Neural progenitor cell (in vitro differentiated cells): ENCODE measurements around the gene PES1. TPM values are rescaled to one million over a fixed set of nuclear protein-coding genes. Genes with fewer than 3 reads are reported as not detected.
"Not testable (repeated sequence)": the region's sequence is repeated elsewhere in the genome, so short reads cannot be mapped to it uniquely, and the experiment has no call there.

Experiments used
- DNase-seq: peaks from one replicate; pipeline ENCODE4 v3.0.0-alpha.2; 2016; ENCODE audit warnings: low spot score
- H2AFZ ChIP-seq: fragments of 200-600 bp; sonication (generic); replicated peaks from 2 replicates; pipeline ENCODE4 v1.6.1; 2016; ENCODE audit warnings: antibody characterized with exemption
- H3F3A ChIP-seq: fragments of 200-600 bp; sonication (generic); 2 replicates; pipeline ENCODE4 v1.6.1; 2016; ENCODE audit warnings: antibody characterized with exemption, low read depth
- H3K27ac ChIP-seq: fragments of 200-600 bp; sonication (generic); 2 replicates; pipeline ENCODE4 v1.5.1; 2016; ENCODE audit warnings: mild to moderate bottlenecking
- H3K27me3 ChIP-seq: fragments of 200-600 bp; sonication (generic); 2 replicates; pipeline ENCODE4 v1.6.1; 2016; ENCODE audit warnings: mild to moderate bottlenecking, moderate library complexity
- H3K36me3 ChIP-seq: fragments of 200-600 bp; sonication (generic); 2 replicates; pipeline ENCODE4 v1.5.1; 2016
- H3K4me1 ChIP-seq: fragments of 200-600 bp; sonication (generic); 2 replicates; pipeline ENCODE4 v1.6.1; 2016; ENCODE audit warnings: mixed run types
- H3K4me2 ChIP-seq: fragments of 200-600 bp; sonication (generic); 2 replicates; pipeline ENCODE4 v1.6.1; 2016
- H3K4me3 ChIP-seq: fragments of 200-600 bp; sonication (generic); 2 replicates; pipeline ENCODE4 v1.5.1; 2016
- H3K79me2 ChIP-seq: fragments of 200-600 bp; sonication (generic); 2 replicates; pipeline ENCODE4 v1.6.1; 2016; ENCODE audit warnings: low read depth
- H3K9ac ChIP-seq: fragments of 200-600 bp; sonication (generic); 2 replicates; pipeline ENCODE4 v1.6.1; 2016
- H3K9me3 ChIP-seq: fragments of 200-600 bp; sonication (generic); 2 replicates; pipeline ENCODE4 v1.5.1; 2016; ENCODE audit warnings: low read depth
- H4K20me1 ChIP-seq: fragments of 200-600 bp; sonication (generic); 2 replicates; pipeline ENCODE4 v1.6.1; 2016; ENCODE audit warnings: low read depth
- H3K27ac Mint-ChIP-seq: 3 replicates; pipeline ENCODE4 v1.8.0; 2021; ENCODE audit warnings: mixed read lengths
- H3K27me3 Mint-ChIP-seq: 2 replicates; pipeline ENCODE4 v1.8.0; 2022; ENCODE audit warnings: low read depth, mild to moderate bottlenecking, inconsistent platforms, moderate library complexity, mixed read lengths; ENCODE audit not compliant: insufficient read depth
- H3K36me3 Mint-ChIP-seq: 3 replicates; pipeline ENCODE4 v1.8.0; 2021; ENCODE audit warnings: mixed read lengths
- H3K4me1 Mint-ChIP-seq: 3 replicates; pipeline ENCODE4 v1.8.0; 2021; ENCODE audit warnings: mixed read lengths
- H3K4me3 Mint-ChIP-seq: 3 replicates; pipeline ENCODE4 v1.8.0; 2021; ENCODE audit warnings: mild to moderate bottlenecking, moderate library complexity, mixed read lengths
- H3K9me3 Mint-ChIP-seq: 3 replicates; pipeline ENCODE4 v1.8.0; 2020; ENCODE audit warnings: mixed read lengths
- CTCF ChIP-seq: fragments of 200-600 bp; sonication (generic); IDR thresholded peaks from 2 replicates; pipeline ENCODE4 v1.5.1; 2017; ENCODE audit warnings: antibody characterized with exemption, mild to moderate bottlenecking
- EZH2 ChIP-seq: fragments of 200-600 bp; sonication (generic); IDR thresholded peaks from 2 replicates; pipeline ENCODE4 v1.6.1; 2017; ENCODE audit warnings: antibody characterized with exemption, mild to moderate bottlenecking, moderate library complexity
- EZH2phosphoT487 ChIP-seq: fragments of 200-600 bp; sonication (generic); IDR thresholded peaks from 2 replicates; pipeline ENCODE4 v1.6.1; 2017; ENCODE audit warnings: antibody characterized with exemption
- total RNA-seq: library from RNA; depleted of rRNA; stranded (reverse); fragments of >200 nt; gene quantifications from 2 replicates; pipeline ENCODE4 v1.2.3, GENCODE V29; 2015; ENCODE audit warnings: low replicate concordance

Gene PES1
- total RNA-seq, 1 donor from 2014 or later = 30.2 TPM

DNA sequence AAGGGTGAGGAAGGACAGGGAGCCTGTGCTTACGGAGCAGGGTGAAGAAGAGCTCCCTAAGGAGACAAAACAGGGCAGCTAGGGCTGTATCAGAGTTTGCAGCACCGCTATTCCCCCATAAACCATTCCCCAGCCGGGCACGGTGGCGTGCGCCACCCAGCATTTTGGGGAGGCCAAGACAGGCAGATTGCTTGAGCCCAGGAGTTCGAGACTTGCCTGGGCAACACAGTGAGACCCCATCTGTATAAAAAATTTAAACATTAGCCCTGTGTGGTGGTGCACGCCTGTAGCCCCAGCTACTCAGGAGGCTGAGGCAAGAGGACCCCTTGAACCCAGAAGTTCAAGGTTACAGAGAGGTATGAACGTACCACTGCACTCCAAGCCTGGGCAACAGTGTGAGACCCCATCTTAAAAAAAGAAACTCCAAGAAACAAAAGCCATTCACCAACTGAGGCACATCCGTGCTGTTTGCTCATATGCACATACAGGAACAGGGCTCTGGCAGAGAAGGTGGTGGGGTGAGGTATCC, 22.0 kb downstream of the PES1 start:
- no peaks in the 10 kb centered on the region for H3K36me3 ChIP-seq
- Mint-ChIP-seq H3K4me3 (no peak overlapping the region), H3K27me3 (peaks cover 6% of the 10 kb centered on the region), H3K4me1 (peaks cover 19% of the 10 kb centered on the region), H3K36me3 (no peaks in the 10 kb centered on the region), H3K27ac (no peak overlapping the region), H3K9me3 (no peaks in the 10 kb centered on the region)
- DNase-seq = no peak
- H3K4me3 ChIP-seq = no peak overlapping the region
- peaks cover 5% of the 10 kb centered on the region for H3F3A ChIP-seq
- H2AFZ ChIP-seq = no peak overlapping the region
- H4K20me1 ChIP-seq = no peaks in the 10 kb centered on the region
- H3K9me3 ChIP-seq = no peaks in the 10 kb centered on the region
- no peaks in the 10 kb centered on the region for H3K79me2 ChIP-seq
- no peak overlapping the region for H3K4me2 ChIP-seq
- no peak overlapping the region for H3K9ac ChIP-seq
- no peaks in the 10 kb centered on the region for H3K27me3 ChIP-seq
- H3K27ac ChIP-seq = no peak overlapping the region
- H3K4me1 ChIP-seq = peaks cover 6% of the 10 kb centered on the region
- TF ChIP-seq CTCF = no peak

DNA sequence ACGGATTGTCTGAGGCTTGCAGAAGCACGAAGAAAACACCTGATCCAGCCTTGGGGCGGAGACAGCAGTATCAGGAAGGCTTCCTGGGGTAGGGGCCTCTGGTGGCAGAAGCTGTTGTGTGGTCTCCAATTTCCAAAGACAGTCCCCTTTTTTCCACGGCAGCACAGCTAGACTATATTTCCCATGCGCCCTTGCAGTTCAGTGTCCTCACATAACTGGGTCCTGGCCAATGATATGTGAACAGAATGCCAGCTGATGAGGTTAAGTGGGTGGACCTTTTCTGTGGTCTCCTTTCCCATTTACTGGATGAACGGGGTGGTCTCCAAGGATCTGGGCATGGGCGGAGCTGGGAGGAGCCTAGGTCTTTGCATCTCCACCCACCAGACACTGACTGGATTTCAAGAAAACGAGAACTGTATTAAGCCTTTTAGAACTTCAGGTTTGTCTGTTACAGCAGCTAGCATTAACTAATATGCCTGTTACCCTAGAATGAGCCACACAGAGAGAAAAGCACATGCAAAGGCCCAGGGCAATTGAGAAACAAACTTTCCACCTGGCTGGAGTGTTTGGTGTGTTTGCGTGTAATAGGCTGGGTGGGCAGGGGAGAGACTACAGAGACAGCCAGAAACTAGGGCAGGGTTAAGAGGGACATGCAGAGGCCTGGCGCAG, 23.4 kb downstream of the PES1 start:
- peaks cover 14% of the 10 kb centered on the region for H3K4me1 Mint-ChIP-seq
- no peak for DNase-seq

DNA sequence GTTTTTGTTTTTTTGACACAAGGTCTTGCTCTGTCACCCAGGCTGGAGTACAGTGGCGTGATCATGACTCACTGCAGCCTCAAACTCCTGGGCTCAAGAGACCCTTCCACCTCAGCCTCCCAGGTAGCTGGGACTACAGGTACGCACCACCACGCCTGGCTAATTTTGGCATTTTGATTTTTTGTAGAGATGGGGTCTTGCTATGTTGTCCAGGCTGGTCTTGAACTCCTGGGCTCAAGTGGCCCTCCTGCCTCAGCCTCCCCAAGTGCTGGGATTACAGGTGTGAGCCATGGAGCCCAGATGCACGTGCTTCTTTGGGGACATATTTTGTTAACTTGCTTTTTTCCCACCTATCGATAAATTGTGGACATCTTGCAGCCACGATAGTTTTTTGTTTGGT, 24.4 kb downstream of the PES1 start:
- H4K20me1 ChIP-seq, H3K9ac ChIP-seq, H3K27ac Mint-ChIP-seq, H3K9me3 ChIP-seq, H2AFZ ChIP-seq, H3K27me3 ChIP-seq, H3K4me2 ChIP-seq, H3K79me2 ChIP-seq, H3F3A ChIP-seq, H3K27ac ChIP-seq, H3K4me3 Mint-ChIP-seq, H3K9me3 Mint-ChIP-seq, H3K4me3 ChIP-seq, H3K36me3 Mint-ChIP-seq, H3K36me3 ChIP-seq, H3K27me3 Mint-ChIP-seq, H3K4me1 ChIP-seq, DNase-seq: not testable (repeated sequence)
- peaks cover 14% of the 10 kb centered on the region for H3K4me1 Mint-ChIP-seq

More for the DNA sequence above, 23.4 kb downstream of the PES1 start:
- Histone ChIP-seq H3K79me2 (no peaks in the 10 kb centered on the region), H4K20me1 (no peaks in the 10 kb centered on the region), H3K4me1 (no peaks in the 10 kb centered on the region), H3F3A (no peaks in the 10 kb centered on the region), H3K9me3 (no peaks in the 10 kb centered on the region), H3K36me3 (no peaks in the 10 kb centered on the region), H3K4me2 (no peak overlapping the region), H2AFZ (no peak overlapping the region), H3K27me3 (no peaks in the 10 kb centered on the region), H3K4me3 (no peak overlapping the region), H3K9ac (no peak overlapping the region), H3K27ac (no peak overlapping the region)
- no peak overlapping the region for H3K4me3 Mint-ChIP-seq
- H3K36me3 Mint-ChIP-seq = no peaks in the 10 kb centered on the region
- TF ChIP-seq CTCF (no peak), EZH2 (no peak), EZH2phosphoT487 (no peak)
- H3K9me3 Mint-ChIP-seq = no peaks in the 10 kb centered on the region
- H3K27me3 Mint-ChIP-seq = peaks cover 7% of the 10 kb centered on the region
- H3K27ac Mint-ChIP-seq = no peak overlapping the region

DNA sequence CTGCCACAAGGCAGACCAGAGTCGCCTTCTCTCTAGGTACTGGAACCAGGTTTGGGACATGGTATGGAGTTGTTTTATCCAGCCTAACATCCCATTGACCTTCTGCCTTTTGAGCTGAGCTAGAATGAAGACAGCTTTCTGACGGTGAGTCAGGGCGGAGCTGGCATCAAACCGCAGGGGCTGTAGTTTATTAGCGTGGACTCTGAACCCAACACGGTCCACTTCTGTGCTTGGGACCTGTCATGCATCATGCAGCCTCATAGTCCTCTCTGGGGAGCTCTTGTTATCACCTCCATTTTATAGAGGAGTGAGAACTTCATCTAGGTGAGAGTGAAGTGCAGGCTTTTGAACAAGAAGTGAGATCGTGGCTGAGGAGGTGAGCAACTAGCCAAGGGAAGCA, 25.6 kb downstream of the PES1 start:
- Histone ChIP-seq H3F3A (no peaks in the 10 kb centered on the region), H3K36me3 (no peaks in the 10 kb centered on the region), H3K4me1 (peaks cover 3% of the 10 kb centered on the region), H3K4me2 (no peak overlapping the region), H2AFZ (no peak overlapping the region), H3K27me3 (no peaks in the 10 kb centered on the region), H3K4me3 (no peak overlapping the region), H3K79me2 (no peaks in the 10 kb centered on the region), H3K9ac (no peak overlapping the region), H3K9me3 (no peaks in the 10 kb centered on the region), H3K27ac (no peak overlapping the region), H4K20me1 (no peaks in the 10 kb centered on the region)
- Mint-ChIP-seq H3K27me3 (peaks cover 7% of the 10 kb centered on the region), H3K4me3 (no peak overlapping the region), H3K4me1 (peaks cover 15% of the 10 kb centered on the region), H3K9me3 (no peaks in the 10 kb centered on the region), H3K27ac (no peak overlapping the region), H3K36me3 (no peaks in the 10 kb centered on the region)
- no peak for DNase-seq
- TF ChIP-seq EZH2 (no peak), EZH2phosphoT487 (no peak), CTCF (no peak)
